GM23338 (cell line): ENCODE results near the gene AP1S1. TPM values are rescaled to one million over a fixed set of nuclear protein-coding genes. Genes with fewer than 3 reads are reported as not detected.

Experiments used
- CREB1 ChIP-seq: fragments of 250-450 bp; sonication (Bioruptor Pico); IDR thresholded peaks from 2 replicates; pipeline ENCODE4 v1.5.0; 2020; ENCODE audit warnings: low read depth, mild to moderate bottlenecking, moderate library complexity
- JUNB ChIP-seq: IDR thresholded peaks from one replicate; pipeline ENCODE4 v1.6.1; 2016; ENCODE audit warnings: antibody characterized with exemption; ENCODE audit not compliant: unreplicated experiment
- NANOG ChIP-seq: IDR thresholded peaks from 2 replicates; pipeline ENCODE4 v1.6.1; 2016; ENCODE audit warnings: antibody characterized with exemption, borderline replicate concordance
- POLR2AphosphoS5 ChIP-seq: IDR thresholded peaks from 2 replicates; pipeline ENCODE4 v1.6.1; 2016; ENCODE audit warnings: antibody characterized with exemption, low read depth
- STAT1 ChIP-seq: IDR thresholded peaks from one replicate; pipeline ENCODE4 v1.6.1; 2016; ENCODE audit warnings: antibody characterized with exemption; ENCODE audit not compliant: unreplicated experiment
- ZNF114 ChIP-seq: fragments of 250-450 bp; sonication (Bioruptor Pico); IDR thresholded peaks from 2 replicates; pipeline ENCODE4 v1.5.0; 2020; ENCODE audit warnings: mild to moderate bottlenecking, moderate library complexity
- ZNF331 ChIP-seq: fragments of 250-450 bp; sonication (Bioruptor Pico); IDR thresholded peaks from 2 replicates; pipeline ENCODE4 v1.5.0; 2020; ENCODE audit warnings: low read depth, mild to moderate bottlenecking, moderate library complexity
- polyA plus RNA-seq: library from polyadenylated mRNA; unstranded; fragments of >200 nt; fragmentation: Nextera tagmentation; extraction: Ambion mirVana; gene quantifications from 2 replicates; pipeline ENCODE4 v1.2.1, GENCODE V29; 2016
- total RNA-seq: library from RNA; depleted of rRNA; stranded (reverse); fragments of >200 nt; shearing (Covaris generic); gene quantifications from 2 replicates; pipeline ENCODE4 v1.2.3, GENCODE V29; 2014
- TF ChIP-seq, protein P1 (sequence below): fragments of 250-450 bp; sonication (Bioruptor Pico); IDR thresholded peaks from 2 replicates; pipeline ENCODE4 v1.5.0; 2020; ENCODE audit warnings: mild to moderate bottlenecking, moderate library complexity
- TF ChIP-seq, protein P2 (sequence below): IDR thresholded peaks from one replicate; pipeline ENCODE4 v1.6.1; 2018; ENCODE audit warnings: antibody characterized with exemption; ENCODE audit not compliant: unreplicated experiment
- TF ChIP-seq, protein P3 (sequence below): IDR thresholded peaks from 2 replicates; pipeline ENCODE4 v1.6.1; 2016; ENCODE audit warnings: antibody characterized with exemption

The AP1S1 gene
- total and polyA plus RNA-seq, 2 experiments from 2014 or later = 11.5 to 60.6 TPM

DNA sequence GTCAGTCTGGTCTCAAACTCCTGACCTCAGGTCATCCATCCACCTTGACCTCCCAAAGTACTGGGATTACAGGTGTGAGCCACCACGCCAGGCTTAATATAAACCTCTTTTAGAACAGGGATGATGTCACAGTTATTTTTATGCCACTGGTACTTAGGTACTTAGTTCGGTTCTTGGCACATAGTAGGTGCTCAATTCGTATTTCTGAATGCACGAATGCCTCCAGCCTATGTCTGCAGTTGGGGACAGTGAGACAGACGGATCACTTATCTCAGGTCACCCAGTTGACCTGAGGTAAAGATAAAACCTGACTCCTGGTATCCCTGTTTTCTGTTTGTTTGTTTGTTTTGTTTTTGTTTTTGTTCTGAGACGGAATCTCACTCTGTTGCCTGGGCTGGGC lies 31.9 kb downstream of the AP1S1 start (continued):
- TF ChIP-seq, protein P1, sequence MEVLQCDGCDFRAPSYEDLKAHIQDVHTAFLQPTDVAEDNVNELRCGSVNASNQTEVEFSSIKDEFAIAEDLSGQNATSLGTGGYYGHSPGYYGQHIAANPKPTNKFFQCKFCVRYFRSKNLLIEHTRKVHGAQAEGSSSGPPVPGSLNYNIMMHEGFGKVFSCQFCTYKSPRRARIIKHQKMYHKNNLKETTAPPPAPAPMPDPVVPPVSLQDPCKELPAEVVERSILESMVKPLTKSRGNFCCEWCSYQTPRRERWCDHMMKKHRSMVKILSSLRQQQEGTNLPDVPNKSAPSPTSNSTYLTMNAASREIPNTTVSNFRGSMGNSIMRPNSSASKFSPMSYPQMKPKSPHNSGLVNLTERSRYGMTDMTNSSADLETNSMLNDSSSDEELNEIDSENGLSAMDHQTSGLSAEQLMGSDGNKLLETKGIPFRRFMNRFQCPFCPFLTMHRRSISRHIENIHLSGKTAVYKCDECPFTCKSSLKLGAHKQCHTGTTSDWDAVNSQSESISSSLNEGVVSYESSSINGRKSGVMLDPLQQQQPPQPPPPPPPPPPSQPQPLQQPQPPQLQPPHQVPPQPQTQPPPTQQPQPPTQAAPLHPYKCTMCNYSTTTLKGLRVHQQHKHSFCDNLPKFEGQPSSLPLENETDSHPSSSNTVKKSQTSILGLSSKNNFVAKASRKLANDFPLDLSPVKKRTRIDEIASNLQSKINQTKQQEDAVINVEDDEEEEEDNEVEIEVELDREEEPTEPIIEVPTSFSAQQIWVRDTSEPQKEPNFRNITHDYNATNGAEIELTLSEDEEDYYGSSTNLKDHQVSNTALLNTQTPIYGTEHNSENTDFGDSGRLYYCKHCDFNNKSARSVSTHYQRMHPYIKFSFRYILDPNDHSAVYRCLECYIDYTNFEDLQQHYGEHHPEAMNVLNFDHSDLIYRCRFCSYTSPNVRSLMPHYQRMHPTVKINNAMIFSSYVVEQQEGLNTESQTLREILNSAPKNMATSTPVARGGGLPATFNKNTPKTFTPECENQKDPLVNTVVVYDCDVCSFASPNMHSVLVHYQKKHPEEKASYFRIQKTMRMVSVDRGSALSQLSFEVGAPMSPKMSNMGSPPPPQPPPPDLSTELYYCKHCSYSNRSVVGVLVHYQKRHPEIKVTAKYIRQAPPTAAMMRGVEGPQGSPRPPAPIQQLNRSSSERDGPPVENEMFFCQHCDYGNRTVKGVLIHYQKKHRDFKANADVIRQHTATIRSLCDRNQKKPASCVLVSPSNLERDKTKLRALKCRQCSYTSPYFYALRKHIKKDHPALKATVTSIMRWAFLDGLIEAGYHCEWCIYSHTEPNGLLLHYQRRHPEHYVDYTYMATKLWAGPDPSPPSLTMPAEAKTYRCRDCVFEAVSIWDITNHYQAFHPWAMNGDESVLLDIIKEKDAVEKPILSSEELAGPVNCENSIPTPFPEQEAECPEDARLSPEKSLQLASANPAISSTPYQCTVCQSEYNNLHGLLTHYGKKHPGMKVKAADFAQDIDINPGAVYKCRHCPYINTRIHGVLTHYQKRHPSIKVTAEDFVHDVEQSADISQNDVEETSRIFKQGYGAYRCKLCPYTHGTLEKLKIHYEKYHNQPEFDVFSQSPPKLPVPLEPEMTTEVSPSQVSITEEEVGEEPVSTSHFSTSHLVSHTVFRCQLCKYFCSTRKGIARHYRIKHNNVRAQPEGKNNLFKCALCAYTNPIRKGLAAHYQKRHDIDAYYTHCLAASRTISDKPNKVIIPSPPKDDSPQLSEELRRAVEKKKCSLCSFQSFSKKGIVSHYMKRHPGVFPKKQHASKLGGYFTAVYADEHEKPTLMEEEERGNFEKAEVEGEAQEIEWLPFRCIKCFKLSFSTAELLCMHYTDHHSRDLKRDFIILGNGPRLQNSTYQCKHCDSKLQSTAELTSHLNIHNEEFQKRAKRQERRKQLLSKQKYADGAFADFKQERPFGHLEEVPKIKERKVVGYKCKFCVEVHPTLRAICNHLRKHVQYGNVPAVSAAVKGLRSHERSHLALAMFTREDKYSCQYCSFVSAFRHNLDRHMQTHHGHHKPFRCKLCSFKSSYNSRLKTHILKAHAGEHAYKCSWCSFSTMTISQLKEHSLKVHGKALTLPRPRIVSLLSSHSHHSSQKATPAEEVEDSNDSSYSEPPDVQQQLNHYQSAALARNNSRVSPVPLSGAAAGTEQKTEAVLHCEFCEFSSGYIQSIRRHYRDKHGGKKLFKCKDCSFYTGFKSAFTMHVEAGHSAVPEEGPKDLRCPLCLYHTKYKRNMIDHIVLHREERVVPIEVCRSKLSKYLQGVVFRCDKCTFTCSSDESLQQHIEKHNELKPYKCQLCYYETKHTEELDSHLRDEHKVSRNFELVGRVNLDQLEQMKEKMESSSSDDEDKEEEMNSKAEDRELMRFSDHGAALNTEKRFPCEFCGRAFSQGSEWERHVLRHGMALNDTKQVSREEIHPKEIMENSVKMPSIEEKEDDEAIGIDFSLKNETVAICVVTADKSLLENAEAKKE (CRISPR knock-in tag) = no peak
- TF ChIP-seq, protein P2, sequence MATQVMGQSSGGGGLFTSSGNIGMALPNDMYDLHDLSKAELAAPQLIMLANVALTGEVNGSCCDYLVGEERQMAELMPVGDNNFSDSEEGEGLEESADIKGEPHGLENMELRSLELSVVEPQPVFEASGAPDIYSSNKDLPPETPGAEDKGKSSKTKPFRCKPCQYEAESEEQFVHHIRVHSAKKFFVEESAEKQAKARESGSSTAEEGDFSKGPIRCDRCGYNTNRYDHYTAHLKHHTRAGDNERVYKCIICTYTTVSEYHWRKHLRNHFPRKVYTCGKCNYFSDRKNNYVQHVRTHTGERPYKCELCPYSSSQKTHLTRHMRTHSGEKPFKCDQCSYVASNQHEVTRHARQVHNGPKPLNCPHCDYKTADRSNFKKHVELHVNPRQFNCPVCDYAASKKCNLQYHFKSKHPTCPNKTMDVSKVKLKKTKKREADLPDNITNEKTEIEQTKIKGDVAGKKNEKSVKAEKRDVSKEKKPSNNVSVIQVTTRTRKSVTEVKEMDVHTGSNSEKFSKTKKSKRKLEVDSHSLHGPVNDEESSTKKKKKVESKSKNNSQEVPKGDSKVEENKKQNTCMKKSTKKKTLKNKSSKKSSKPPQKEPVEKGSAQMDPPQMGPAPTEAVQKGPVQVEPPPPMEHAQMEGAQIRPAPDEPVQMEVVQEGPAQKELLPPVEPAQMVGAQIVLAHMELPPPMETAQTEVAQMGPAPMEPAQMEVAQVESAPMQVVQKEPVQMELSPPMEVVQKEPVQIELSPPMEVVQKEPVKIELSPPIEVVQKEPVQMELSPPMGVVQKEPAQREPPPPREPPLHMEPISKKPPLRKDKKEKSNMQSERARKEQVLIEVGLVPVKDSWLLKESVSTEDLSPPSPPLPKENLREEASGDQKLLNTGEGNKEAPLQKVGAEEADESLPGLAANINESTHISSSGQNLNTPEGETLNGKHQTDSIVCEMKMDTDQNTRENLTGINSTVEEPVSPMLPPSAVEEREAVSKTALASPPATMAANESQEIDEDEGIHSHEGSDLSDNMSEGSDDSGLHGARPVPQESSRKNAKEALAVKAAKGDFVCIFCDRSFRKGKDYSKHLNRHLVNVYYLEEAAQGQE = no peak
- TF ChIP-seq NANOG = no peak
- no peak for TF ChIP-seq JUNB
- no peak for TF ChIP-seq POLR2AphosphoS5
- TF ChIP-seq, protein P3, sequence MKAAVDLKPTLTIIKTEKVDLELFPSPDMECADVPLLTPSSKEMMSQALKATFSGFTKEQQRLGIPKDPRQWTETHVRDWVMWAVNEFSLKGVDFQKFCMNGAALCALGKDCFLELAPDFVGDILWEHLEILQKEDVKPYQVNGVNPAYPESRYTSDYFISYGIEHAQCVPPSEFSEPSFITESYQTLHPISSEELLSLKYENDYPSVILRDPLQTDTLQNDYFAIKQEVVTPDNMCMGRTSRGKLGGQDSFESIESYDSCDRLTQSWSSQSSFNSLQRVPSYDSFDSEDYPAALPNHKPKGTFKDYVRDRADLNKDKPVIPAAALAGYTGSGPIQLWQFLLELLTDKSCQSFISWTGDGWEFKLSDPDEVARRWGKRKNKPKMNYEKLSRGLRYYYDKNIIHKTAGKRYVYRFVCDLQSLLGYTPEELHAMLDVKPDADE = no peak
- TF ChIP-seq ZNF114 = no peak
- TF ChIP-seq STAT1 = no peak
- no peak for TF ChIP-seq ZNF331 (CRISPR knock-in tag)
- TF ChIP-seq CREB1 = no peak
